Hepatocyte (in vitro differentiated cells): ENCODE results near the gene FGGY. TPM values are rescaled to one million over a fixed set of nuclear protein-coding genes. Genes with fewer than 3 reads are reported as not detected.

Experiments used
- DNase-seq: peaks from one replicate; pipeline ENCODE4 v3.0.0-alpha.2; 2016; ENCODE audit warnings: low spot score
- H2AFZ ChIP-seq: fragments of 200-600 bp; sonication (generic); 2 replicates; pipeline ENCODE4 v1.6.0; 2016; ENCODE audit warnings: antibody characterized with exemption, mild to moderate bottlenecking
- H3K27ac ChIP-seq: fragments of 200-600 bp; sonication (generic); 2 replicates; pipeline ENCODE4 v1.5.1; 2016; ENCODE audit warnings: mild to moderate bottlenecking
- H3K27me3 ChIP-seq: fragments of 200-600 bp; sonication (generic); 2 replicates; pipeline ENCODE4 v1.6.1; 2016
- H3K36me3 ChIP-seq: fragments of 200-600 bp; sonication (generic); replicated peaks from 2 replicates; pipeline ENCODE4 v1.5.1; 2016; ENCODE audit warnings: low read depth; ENCODE audit not compliant: insufficient read depth
- H3K4me1 ChIP-seq: fragments of 200-600 bp; sonication (generic); 2 replicates; pipeline ENCODE4 v1.5.1; 2016; ENCODE audit warnings: mild to moderate bottlenecking, moderate library complexity; ENCODE audit not compliant: insufficient read depth
- H3K4me2 ChIP-seq: fragments of 200-600 bp; sonication (generic); 2 replicates; pipeline ENCODE4 v1.6.0; 2016
- H3K4me3 ChIP-seq: fragments of 200-600 bp; sonication (generic); 2 replicates; pipeline ENCODE4 v1.5.1; 2016; ENCODE audit warnings: mild to moderate bottlenecking
- H3K79me2 ChIP-seq: fragments of 200-600 bp; sonication (generic); 2 replicates; pipeline ENCODE4 v1.6.0; 2017; ENCODE audit warnings: mild to moderate bottlenecking
- H3K9me2 ChIP-seq: fragments of 200-600 bp; sonication (generic); replicated peaks from 2 replicates; pipeline ENCODE4 v1.6.0; 2017; ENCODE audit warnings: mild to moderate bottlenecking; ENCODE audit not compliant: insufficient read depth
- H3K9me3 ChIP-seq: fragments of 200-600 bp; sonication (generic); 2 replicates; pipeline ENCODE4 v1.5.1; 2016; ENCODE audit warnings: low read depth, mild to moderate bottlenecking
- H4K20me1 ChIP-seq: fragments of 200-600 bp; sonication (generic); 2 replicates; pipeline ENCODE4 v1.6.0; 2016; ENCODE audit warnings: mild to moderate bottlenecking; ENCODE audit not compliant: insufficient read depth, poor library complexity, severe bottlenecking
- CTCF ChIP-seq: fragments of 200-600 bp; sonication (generic); IDR thresholded peaks from 2 replicates; pipeline ENCODE4 v1.5.1; 2016; ENCODE audit warnings: antibody characterized with exemption, mild to moderate bottlenecking; ENCODE audit not compliant: poor library complexity
- EZH2 ChIP-seq: fragments of 200-600 bp; sonication (generic); IDR thresholded peaks from 2 replicates; pipeline ENCODE4 v1.6.1; 2016; ENCODE audit warnings: antibody characterized with exemption, mild to moderate bottlenecking, borderline replicate concordance
- EZH2phosphoT487 ChIP-seq: fragments of 200-600 bp; sonication (generic); IDR thresholded peaks from one replicate; pipeline ENCODE4 v1.6.1; 2018; ENCODE audit warnings: antibody characterized with exemption, mild to moderate bottlenecking, low read depth, moderate library complexity; ENCODE audit not compliant: unreplicated experiment, severe bottlenecking
- WGBS: methylation state at CpG from one replicate; pipeline ENCODE4 v1.1.6; 2016; ENCODE audit warnings: low lambda C conversion rate; ENCODE audit errors: missing lambda C conversion rate; 5-methylcytosine and 5-hydroxymethylcytosine counted together
- polyA plus RNA-seq: library from polyadenylated mRNA; unstranded; fragments of >200 nt; fragmentation: Nextera tagmentation; extraction: Ambion mirVana; gene quantifications from 2 replicates; pipeline ENCODE4 v1.2.1, GENCODE V29; 2016
- total RNA-seq: library from RNA; depleted of rRNA; stranded (reverse); fragments of >200 nt; gene quantifications from 2 replicates; pipeline ENCODE4 v1.2.3, GENCODE V29; 2014

FGGY gene
- total and polyA plus RNA-seq, 2 experiments from 2014 or later, result 18.0 to 20.6 TPM

- H4K20me1 ChIP-seq, result no peaks in the 10 kb centered on the region
- H3K4me1 ChIP-seq, result peaks cover 4% of the 10 kb centered on the region
- no peak overlapping the region for H3K27ac ChIP-seq
Measured at GRCh38 chr1:59539961-59540681, 243.2 kb downstream of the FGGY start.

GRCh38 chr1:59541161-59541560, 244.3 kb downstream of the FGGY start:
- Histone ChIP-seq H4K20me1 (no peaks in the 10 kb centered on the region), H3K4me2 (no peak overlapping the region), H3K4me1 (peaks cover 4% of the 10 kb centered on the region), H2AFZ (no peak overlapping the region), H3K36me3 (no peaks in the 10 kb centered on the region), H3K9me2 (no peaks in the 10 kb centered on the region), H3K27ac (no peak overlapping the region), H3K4me3 (no peak overlapping the region), H3K79me2 (no peaks in the 10 kb centered on the region), H3K9me3 (no peaks in the 10 kb centered on the region), H3K27me3 (no peaks in the 10 kb centered on the region)
- no peak for DNase-seq
- TF ChIP-seq CTCF (no peak), EZH2phosphoT487 (no peak)
- WGBS, result 96% methylated on average over 2 of the region's 2 CpGs

More at GRCh38 chr1:59539961-59540681, 243.2 kb downstream of the FGGY start:
- no peaks in the 10 kb centered on the region for H3K79me2 ChIP-seq
- H3K36me3 ChIP-seq, result no peaks in the 10 kb centered on the region
- no peak for DNase-seq
- H3K4me3 ChIP-seq, result no peak overlapping the region
- H3K4me2 ChIP-seq, result no peak overlapping the region
- no peaks in the 10 kb centered on the region for H3K9me2 ChIP-seq
- no peaks in the 10 kb centered on the region for H3K9me3 ChIP-seq
- no peak for TF ChIP-seq EZH2phosphoT487
- TF ChIP-seq EZH2, result no peak
- TF ChIP-seq CTCF, result no peak
- H3K27me3 ChIP-seq, result no peaks in the 10 kb centered on the region
- no peak overlapping the region for H2AFZ ChIP-seq
- 93% methylated on average over 5 of the region's 5 CpGs for WGBS

GRCh38 chr1:59541891-59542290, 245.0 kb downstream of the FGGY start:
- Histone ChIP-seq H3K27me3 (no peaks in the 10 kb centered on the region), H3K4me1 (peaks cover 4% of the 10 kb centered on the region), H3K4me3 (no peak overlapping the region), H2AFZ (no peak overlapping the region), H3K4me2 (no peak overlapping the region), H3K79me2 (no peaks in the 10 kb centered on the region), H3K9me3 (no peaks in the 10 kb centered on the region), H4K20me1 (no peaks in the 10 kb centered on the region), H3K27ac (peak overlapping the region; percentile 60), H3K9me2 (no peaks in the 10 kb centered on the region), H3K36me3 (no peaks in the 10 kb centered on the region)
- TF ChIP-seq EZH2, result no peak
- no peak for TF ChIP-seq EZH2phosphoT487
- TF ChIP-seq CTCF, result no peak
- no peak for DNase-seq
- WGBS, result 80% methylated on average over 3 of the region's 3 CpGs
